ENCODE data around the gene PTPRE.
"Not testable (repeated sequence)": the region's sequence is repeated elsewhere in the genome, so short reads cannot be mapped to it uniquely, and the experiment has no call there.

Gene PTPRE

DNA sequence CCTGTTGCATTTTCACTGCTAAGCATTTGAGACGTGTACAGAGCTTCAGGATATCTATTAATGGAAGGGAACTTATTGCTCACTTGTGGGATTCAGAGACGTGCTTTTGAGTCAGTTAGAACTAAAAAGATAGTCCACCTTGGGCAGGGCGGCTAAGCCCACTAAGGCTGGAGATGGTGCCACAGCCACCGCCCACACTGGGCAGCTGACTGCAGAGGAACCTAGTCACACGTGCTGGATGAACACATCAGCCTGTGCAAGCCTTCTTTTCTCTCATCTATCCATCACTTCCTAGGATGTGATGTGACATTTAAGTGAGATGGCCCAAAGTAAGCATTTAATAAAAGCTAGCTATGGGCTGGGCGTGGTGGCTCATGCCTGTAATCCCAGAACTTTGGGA, 78.0 kb downstream of the PTPRE start:
- no peak for DNase-seq

DNA sequence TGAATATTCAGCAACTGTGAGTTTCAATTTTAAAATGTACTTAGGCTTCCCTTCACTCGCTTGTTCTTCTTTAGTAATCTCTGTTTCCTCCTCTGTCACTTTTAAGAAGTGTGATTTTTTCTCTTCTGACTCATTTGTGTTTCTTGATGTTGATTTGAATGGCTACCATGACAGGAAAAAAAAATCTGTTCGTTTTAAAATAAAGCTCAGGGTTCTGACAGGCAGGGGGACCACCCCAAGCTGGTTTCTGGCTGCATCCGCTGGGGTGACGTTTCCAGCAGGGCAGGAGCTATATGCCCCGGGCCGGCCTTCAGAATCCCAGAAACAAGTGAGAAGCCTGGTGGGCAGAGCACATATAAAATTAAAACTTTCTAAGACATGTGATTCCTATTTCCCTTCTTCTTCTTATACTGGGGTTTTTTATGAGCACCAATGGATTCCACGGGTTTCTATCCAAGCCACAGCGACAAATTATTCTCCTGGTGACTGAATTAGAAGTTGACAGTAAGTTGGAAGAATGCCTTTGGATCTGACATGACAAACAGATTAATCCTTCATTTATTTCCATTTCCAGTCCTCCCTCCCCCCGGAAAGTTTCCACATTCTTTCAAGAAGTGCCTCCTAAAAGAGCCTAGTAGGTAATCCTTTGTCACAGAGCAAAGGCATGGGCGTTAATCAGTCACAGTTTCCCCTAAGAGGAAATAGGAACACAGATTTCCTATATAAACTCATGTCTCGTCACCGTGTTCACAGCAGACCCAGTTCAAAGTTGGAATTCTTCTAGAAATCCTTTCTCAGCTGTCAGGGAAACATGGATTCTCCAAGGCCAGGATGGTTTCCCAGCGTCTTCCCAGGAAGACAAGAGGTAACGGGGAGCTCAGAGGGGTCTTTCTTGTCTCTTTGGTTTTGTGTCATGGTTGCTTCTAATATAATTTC, 79.9 kb downstream of the PTPRE start:
- DNase-seq, result no peak

DNA sequence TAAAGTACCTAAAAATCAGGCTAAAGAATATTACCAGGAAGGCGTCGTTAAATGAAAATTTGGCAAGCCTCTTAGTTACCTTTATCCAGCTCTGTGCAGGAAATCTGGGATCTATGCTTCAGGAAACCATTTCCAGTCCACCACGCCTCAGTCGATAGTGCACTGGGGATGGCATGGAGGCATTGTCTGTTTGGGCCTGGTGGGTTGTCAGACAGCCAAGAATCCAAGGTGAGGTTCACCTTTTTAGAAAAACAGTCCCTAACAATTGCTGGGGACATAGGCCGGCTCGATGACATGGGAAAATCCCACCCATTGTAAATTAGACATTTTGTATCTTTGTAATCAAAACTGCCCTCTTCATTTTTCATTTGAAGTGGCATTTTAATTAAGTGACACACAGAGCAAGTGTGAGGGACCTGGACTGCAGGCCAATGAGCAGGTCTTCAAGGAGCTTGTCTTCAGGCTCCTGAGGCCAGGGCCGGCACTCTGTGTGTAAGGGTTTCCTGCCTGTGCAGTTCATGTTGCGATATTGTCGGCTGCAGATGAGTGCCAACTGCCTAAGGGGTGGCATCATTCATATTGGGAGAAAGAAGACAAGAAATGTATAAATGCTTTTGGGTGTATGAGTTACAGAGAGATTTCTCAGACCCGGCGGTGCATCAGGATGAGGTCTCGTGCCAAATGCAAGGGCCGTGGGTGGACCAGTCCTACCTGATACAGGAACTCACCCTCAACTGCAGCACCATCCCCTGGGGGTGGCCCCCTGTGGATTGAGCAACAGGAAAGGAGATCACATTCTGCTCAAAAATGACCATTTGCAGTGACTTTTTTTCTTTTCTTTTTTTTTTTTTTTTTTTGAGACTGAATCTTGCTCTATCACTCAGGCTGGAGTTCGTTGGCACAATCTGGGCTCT, 80.8 kb downstream of the PTPRE start:
- DNase-seq, result no peak

- DNase-seq, result no peak
Observed at GRCh38 chr10:127989481-127990012, 82.6 kb downstream of the PTPRE start.

DNA sequence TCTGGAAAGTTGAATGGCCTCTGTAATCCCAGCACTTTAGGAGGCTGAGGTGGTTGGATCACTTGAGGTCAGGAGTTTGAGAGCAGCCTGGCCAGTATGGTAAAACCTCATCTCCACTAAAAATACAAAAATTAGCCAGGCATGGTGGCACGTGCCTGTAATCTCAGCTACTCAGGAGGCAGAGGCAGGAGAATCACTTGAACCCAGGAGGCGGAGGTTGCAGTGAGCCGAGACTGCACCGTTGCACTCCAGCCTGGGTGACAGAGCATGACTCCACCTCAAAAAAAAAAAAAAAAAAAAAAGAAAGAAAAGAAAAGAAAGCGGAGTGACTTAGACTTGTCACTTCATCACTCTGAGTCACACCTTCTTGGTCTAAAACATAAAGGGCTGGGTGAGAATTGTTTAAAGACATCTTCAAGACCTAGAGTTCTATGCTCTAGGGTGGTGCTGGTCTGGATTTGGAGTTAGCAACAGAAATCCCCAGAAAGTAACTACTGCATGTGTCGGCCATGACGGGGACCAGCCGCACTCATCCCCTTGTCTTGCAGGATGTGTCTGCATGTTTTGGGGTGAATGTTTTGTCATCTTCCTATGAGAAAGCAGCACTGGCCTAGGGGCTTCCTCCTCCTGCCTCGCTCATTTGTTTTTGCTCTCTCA, 83.4 kb downstream of the PTPRE start:
- DNase-seq, result not testable (repeated sequence)

DNA sequence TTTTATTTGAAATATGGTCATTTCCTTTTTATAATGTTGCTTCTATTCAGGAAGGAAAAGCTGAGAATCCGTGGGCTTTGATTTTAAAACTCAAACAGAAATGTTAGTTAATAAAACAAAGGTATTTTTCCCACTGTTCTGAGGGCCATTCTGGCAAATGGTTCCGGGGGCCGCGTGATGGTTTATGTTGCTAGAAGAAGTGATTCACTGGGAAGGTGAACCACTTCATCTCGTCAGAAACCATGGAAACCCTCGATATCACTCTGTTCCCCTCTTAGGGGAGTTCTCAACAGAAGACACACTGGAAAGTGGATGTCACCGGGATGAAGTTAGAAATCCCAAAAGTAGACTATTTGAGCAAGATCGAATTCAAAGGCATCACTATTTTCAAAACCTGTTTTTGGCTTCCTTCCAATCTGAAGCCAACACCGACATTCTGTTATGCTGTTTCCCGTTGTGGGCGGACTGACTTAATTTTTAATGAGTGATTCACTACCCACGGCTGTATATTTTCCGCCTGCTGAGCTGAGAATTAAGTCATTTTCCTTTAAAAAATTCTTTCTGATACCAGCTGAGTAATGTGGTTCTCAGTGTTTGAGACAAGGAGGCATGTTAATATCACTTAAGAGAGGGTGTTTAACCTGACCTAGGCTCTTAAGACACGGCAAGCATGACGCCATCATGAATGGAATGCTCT, 84.1 kb downstream of the PTPRE start:
- DNase-seq, result no peak

DNA sequence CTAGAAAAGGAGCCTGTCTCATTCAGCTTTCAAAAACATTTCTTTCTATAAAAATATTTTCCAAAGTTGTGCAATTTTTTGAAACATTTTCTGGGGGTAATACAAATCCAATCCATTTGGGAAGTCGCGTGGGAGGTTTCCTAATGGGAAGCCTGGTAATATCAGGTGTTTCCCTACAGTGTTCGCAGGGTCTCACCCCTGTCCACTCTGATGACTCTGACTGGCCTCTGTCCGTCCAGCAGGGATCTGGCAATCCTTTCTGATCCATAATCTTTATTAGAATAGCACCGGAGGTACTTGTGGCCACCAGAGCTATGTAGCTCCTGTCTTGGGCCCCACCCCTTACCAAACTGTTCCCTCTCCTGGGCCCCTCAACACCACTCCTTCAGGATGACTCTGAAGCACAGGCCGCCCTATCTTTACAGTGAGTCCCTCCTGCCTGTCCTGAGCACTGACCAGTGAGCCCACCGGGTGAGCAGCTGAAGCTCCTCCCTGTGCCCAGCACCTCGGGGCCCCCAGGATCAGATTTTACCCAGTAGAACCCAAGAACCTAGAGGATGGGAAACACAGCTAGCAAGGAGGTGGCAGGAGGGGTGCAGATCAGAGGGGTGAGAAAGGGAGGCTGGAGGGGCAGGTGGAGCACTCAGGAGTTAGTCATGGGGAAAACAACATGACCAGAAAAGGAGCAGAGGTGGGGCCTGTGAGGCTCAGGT, 84.8 kb downstream of the PTPRE start:
- DNase-seq, result no peak

DNA sequence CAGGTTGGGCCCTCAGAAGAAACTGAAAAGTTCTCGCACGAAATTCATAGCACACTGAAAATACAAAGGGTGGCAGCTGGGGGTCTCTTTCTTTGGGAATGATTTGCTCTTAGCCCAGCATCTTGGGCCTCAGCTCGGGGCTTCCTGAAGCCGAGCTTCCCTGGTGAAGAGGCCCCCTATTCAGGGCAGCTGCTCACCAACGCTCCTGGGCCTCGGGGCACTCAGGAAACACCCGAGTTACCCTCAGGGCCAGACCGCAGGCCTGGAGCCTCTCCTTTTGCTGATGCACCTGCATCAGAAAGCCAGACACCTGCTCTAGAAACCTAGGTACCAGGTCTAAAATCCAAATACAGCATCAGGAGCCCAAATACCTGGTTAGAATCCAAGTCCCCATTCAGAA, 85.5 kb downstream of the PTPRE start:
- DNase-seq, result no peak

DNA sequence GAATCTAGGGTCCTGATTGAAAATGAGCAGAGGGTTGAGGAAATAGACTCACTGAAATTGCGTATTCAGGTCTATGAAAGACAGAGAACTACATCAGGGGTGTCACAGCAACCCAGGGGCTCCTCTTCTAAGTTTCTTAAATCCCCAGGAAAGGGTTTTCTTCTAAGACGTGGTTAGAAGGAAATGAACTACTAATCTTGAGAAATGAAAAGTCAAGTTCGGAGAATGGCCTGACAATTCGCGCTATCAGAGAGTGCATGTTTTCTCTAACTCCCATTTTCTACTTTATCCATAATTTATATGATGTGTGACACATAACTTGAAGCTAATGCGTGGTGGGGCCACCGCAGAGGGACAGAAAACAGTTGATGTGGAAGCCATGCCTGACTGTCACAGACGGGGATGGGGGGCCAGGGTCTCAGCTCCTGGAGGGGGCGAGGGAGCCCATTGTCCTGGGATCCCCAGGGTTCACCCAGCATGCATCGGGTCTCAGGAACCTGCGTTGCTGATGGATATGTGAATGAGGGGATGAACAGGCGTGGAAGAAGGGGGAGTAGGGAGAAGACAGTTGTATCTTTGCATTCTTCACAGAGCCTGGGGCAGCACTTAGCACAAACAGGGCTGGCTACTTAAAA, 86.3 kb downstream of the PTPRE start:
- no peak for DNase-seq

- no peak for DNase-seq
Observed at GRCh38 chr10:127995939-127996338, 89.0 kb downstream of the PTPRE start.

- DNase-seq, result no peak
Observed at GRCh38 chr10:127996586-127996985, 89.7 kb downstream of the PTPRE start.

- DNase-seq, result no peak
Observed at GRCh38 chr10:127997271-127997670, 90.4 kb downstream of the PTPRE start.

DNA sequence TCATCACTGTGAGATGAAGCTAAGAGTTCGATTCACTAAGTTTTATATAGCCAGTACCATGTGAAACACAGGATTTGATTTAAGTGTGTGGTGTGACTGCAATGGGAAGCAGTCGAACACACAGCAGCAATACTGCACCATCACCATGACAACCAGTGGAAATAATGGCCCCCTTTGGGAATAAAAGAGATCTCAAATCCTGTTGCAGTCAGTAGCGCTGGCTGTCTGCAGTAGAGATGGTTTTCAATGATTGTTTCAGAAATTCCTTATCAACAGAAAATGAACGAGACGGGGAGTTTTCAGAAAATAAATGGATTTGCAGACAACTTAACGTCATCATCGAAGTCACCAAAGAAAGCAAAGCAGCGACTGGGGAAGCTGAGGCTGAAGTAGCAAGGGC, 91.0 kb downstream of the PTPRE start:
- DNase-seq, result no peak

GRCh38 chr10:127998501-127999144, 91.7 kb downstream of the PTPRE start:
- no peak for DNase-seq

- DNase-seq, result no peak
Observed at GRCh38 chr10:127999297-128000129, 92.6 kb downstream of the PTPRE start.

DNA sequence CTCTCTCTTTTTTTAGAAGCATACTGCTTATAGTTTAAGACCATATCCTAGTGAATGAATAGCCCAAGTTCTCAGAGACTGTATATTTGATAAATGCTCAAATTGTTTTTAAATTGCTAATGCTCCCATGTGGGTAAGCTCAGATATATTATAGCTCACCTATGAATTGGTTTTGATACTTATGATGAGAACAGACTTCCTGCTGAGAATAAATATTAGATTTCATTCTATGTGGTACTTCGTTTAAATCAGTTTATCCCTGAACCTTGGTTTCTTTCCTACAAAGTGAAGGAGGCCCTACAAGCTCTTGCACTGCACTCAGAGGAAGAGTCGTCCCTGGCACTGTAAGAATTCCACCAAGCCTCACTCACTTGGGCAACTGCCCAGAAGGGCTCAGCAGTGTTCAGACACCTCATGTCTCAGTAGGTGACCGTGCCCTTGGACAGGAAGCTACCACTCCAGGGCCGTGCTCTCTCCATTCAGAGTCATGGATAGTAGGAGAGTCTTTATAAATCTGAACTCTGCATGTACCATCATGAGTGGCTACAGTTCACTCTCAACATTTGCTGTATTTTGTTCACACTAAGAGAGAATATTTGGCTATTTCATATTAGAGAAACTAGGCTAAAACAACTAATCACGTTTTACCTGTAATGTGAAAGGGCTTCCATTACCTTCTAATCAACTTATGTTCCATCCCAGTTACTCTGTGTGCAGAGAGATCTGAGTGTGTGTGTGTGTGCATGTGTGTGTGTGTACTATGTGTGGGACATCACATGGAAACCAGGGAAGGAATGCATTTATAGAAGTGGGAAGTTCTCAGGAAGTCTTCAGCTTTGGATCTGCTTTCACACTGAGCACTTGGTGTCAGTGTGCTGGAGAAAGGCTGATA, 93.8 kb downstream of the PTPRE start:
- no peak for DNase-seq

GRCh38 chr10:128001363-128001745, 94.5 kb downstream of the PTPRE start:
- no peak for DNase-seq

DNA sequence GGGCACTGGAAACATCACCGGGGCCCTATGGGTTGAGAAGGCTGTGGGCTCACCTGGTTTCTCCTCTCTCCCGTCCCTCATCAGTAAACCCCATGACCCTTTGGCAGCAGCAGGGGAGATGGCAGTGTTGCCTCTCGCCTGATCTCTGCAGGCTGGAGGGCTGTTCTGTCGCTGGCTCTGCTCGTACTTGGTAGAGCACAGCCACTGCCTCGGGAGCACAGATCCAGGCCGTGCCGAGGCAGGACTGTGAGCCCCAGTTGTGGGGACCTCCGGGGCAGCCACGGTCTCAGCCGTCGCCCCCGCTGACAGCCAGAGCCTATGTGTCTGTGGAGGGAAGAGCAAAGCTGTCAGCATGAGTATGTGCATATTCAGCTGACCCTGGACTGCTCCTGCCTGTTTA, 94.9 kb downstream of the PTPRE start:
- DNase-seq, result no peak

DNA sequence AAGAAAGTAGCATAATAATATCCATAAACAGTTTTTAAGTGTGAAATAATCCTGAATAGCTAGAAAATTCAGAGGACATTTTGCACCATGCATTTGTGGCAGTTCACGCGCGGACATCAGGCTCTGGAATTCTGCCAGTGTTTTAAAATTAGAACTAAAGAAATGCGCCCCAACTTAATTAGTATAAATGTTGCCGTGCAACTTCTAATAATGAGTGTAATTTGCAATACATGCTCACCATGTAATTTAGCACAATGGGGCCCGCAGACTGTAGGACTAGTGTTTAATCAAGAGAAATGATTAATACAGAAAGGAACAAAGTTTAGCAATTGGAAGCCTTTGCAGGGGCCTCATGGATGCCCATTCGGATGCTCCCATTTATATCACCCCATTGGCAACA, 96.6 kb downstream of the PTPRE start:
- DNase-seq, result no peak
